Pancreas (tissue), 10 donors: ENCODE results near the gene GDI1. TPM values are rescaled to one million over a fixed set of nuclear protein-coding genes. Genes with fewer than 3 reads are reported as not detected.

Experiments
- ATAC-seq, 4 donors: fragments of 200-7000 bp; cut with Tn5 transposase; one replicate each; pipeline versions ENCODE4 v1.8.0 to v1.9.1; 2020; ENCODE audit warnings: mild to moderate bottlenecking in 4 of 4, moderate library complexity in 4 of 4
- DNase-seq, 6 donors: peaks; one replicate each; pipeline ENCODE4 v3.0.0-alpha.2; 2020
- FAIRE-seq: peaks from 2 replicates; lab custom pipeline; 2012; peaks lifted over from hg19 to GRCh38; lab: Jason Lieb, UNC
- H3K27ac ChIP-seq, 4 donors: fragments of 200-600 bp; sonication (generic); 1 replicate in 3 of 4; 2 replicates in 1 of 4; pipeline versions ENCODE4 v1.5.0 to v1.8.0; 2020
- H3K27me3 ChIP-seq, 4 donors: fragments of 200-600 bp; one replicate each; pipeline ENCODE4 v1.8.0; 2021
- H3K36me3 ChIP-seq, 3 donors: fragments of 200-600 bp; sonication (generic) in 1 of 3; one replicate each; pipeline versions ENCODE4 v1.5.0 to v1.8.0; 2020 to 2021
- H3K4me1 ChIP-seq, 3 donors: fragments of 200-600 bp; one replicate each; pipeline ENCODE4 v1.8.0; 2021
- H3K4me3 ChIP-seq, 4 donors: fragments of 200-600 bp; sonication (generic) in 2 of 4; one replicate each; pipeline versions ENCODE4 v1.5.0 to v1.8.0; 2020 to 2021
- H3K9me3 ChIP-seq, 4 donors: fragments of 200-600 bp; one replicate each; pipeline ENCODE4 v1.8.0; 2021
- WGBS, 2 donors: extraction: QIAGEN DNeasy Blood & Tissue Kit; methylation state at CpG; one replicate each; pipeline ENCODE4 v1.1.7; 2013; 5-methylcytosine and 5-hydroxymethylcytosine counted together
- intact Hi-C, 3 donors: fragments of 100-400 bp; cut with DNase I; formaldehyde crosslinking; loops; one replicate each; pipeline versions ENCODE4 v1.11.1 to v1.14.2; 2022
- polyA plus RNA-seq, 2 donors: library from polyadenylated mRNA; stranded (reverse); fragments of 200-250 nt; gene quantifications; one replicate each; pipeline ENCODE4 v1.2.3, GENCODE V29; 2013
- total RNA-seq, 6 donors: library from RNA; stranded (reverse); fragmentation: NEBNext Ultra II Directional in 4 of 6; extraction: Animal tissue kit (Norgen Biotek cat#: 25700) in 4 of 6; gene quantifications; one replicate each; pipeline versions ENCODE4 v1.2.1 to v1.2.4, GENCODE V29; 2021 to 2023
- TF ChIP-seq, protein P1 (sequence below), 4 donors: fragments of 200-600 bp; sonication (generic) in 3 of 4; IDR thresholded peaks; one replicate each; pipeline versions ENCODE4 v1.5.0 to v1.8.0; 2021; ENCODE audit warnings: antibody characterized with exemption in 4 of 4
- donor health status: healthy with polysubstance abuse.
- donor health status: DM: no; HTN: no; CAD: no; lungs with moderate emphysema.
- donor health status: DM: no; HTN: no; CAD: no.
- donor health status: control.
- donor health status: control.
- donor health status: Bipolar disorder and iron deficiency.
- donor health status: DM: yes; HTN: yes; CAD: no.
- donor health status: DM: no; HTN: no; CAD: no.
- donor health status: DM: no; HTN: no; CAD: no.
- donor health status: DM: yes; HTN: yes; CAD: no.

GDI1 gene
- total and polyA plus RNA-seq, 8 donors = 25.5 to 138 (median 36.6) TPM

DNA sequence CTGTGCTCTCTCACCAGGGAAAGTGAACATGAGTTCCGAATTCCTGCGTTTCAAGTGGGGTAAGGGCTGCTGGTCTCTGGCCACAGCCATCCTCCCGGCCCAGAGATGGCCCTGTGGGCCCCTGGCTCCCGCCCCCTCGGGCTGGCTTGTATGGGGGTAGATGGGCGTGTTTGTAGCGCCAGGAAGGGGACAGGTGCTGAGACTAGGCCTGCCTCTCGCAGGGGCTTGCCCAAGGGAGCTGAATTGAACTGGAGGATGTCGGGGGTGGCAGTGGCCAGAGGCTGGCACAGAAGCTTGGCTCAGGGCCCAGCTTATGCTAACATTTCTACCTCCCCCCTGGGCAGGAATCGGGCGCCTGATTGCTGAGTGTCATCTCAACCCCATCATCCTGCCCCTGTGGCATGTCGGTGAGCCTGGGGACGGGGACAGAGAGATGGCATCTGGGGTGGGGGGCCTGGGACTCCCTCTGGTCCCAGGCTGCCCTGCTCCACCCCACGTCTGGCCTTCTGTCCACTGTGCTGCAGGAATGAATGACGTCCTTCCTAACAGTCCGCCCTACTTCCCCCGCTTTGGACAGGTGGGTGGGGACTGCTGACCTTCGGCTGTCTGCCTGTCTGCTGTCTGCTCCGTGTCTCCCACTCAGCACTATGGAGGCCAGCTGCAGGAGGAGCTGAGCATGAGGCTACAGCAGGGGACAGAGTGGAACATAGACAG is 17.1 kb upstream of the GDI1 start:
- TF ChIP-seq, protein P1, sequence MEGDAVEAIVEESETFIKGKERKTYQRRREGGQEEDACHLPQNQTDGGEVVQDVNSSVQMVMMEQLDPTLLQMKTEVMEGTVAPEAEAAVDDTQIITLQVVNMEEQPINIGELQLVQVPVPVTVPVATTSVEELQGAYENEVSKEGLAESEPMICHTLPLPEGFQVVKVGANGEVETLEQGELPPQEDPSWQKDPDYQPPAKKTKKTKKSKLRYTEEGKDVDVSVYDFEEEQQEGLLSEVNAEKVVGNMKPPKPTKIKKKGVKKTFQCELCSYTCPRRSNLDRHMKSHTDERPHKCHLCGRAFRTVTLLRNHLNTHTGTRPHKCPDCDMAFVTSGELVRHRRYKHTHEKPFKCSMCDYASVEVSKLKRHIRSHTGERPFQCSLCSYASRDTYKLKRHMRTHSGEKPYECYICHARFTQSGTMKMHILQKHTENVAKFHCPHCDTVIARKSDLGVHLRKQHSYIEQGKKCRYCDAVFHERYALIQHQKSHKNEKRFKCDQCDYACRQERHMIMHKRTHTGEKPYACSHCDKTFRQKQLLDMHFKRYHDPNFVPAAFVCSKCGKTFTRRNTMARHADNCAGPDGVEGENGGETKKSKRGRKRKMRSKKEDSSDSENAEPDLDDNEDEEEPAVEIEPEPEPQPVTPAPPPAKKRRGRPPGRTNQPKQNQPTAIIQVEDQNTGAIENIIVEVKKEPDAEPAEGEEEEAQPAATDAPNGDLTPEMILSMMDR (IDR thresholded peaks at IDR 0.05) = no peak
- intact Hi-C loops = no loop called here
- no peaks in the 10 kb centered on the region for H3K27me3 ChIP-seq
- FAIRE-seq = no peak
- no peak overlapping the region for H3K27ac ChIP-seq
- DNase-seq = no peak
- no peaks in the 10 kb centered on the region for H3K36me3 ChIP-seq
- no peaks in the 10 kb centered on the region for H3K9me3 ChIP-seq
- peak in 3 of 4 donors; percentile 21 to 30 (median 27) for ATAC-seq
- no peak overlapping the region for H3K4me3 ChIP-seq
- no peaks in the 10 kb centered on the region for H3K4me1 ChIP-seq
- WGBS, 2 donors = 59 to 67% methylated on average over 18 to 19 of the region's 19 CpGs

DNA sequence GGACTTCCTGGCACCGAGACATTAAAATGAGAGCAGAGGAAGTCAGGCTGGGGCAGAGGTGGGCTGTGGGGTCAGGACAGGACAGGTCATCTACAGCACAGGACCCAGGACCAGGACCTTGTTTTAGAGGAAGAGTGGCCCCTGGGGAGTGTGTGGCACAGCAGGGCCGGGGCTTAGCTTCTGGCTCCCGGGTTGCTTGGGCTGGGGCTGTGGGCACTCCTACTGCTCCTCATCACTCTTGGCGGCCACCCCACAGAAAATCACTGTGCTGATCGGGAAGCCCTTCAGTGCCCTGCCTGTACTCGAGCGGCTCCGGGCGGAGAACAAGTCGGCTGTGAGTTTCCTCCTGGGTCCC is 16.6 kb upstream of the GDI1 start:
- TF ChIP-seq, protein P1 (IDR thresholded peaks at IDR 0.05) = no peak
- Histone ChIP-seq H3K4me1 (no peaks in the 10 kb centered on the region), H3K4me3 (no peak overlapping the region), H3K27ac (no peak overlapping the region), H3K9me3 (no peaks in the 10 kb centered on the region), H3K27me3 (no peaks in the 10 kb centered on the region), H3K36me3 (no peaks in the 10 kb centered on the region)
- ATAC-seq (no peak), FAIRE-seq (no peak), DNase-seq (no peak)
- intact Hi-C loops = no loop called here
- WGBS, 2 donors = 81 to 84% methylated on average over 10 of the region's 10 CpGs

DNA sequence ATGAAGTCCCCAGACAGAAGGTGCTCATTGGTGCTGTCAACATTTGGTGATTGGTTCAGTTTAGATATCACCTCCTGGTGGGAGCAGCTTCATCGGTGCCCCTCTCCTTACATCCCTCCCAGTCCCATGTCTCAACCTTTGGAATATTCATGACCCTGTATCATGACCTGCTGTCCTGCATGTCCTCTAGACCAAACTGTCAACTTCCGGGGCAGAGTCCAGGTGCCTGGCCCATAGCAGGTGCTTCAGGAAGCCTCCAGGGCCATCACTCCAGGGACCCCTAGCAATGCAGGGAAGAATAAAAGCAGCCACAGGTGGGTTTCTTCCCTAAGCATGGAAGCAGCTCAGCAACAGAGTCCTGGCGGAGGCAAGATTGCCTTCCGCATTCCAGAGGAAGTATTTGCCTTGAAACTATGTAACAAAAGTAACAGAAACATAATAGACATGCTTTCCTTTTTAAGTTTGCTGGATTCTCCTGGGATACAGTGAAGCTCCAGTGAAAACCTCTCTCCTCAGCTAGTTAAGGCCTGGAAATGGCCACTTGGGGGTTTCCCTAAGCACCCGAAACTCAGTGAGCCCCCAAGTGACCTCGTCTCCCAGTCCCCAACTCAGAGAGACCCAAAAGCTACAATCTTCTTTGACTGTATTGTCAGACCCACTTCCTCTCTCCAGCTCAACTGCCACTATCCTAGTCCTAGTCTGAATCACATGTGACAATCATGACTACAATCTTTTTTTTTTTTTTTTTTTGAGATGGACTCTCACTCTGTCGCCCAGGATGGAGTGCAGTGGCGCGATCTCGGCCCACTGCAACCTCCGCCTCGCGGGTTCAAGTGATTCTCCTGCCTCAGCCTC is 9.8 kb upstream of the GDI1 start:
- no peaks in the 10 kb centered on the region for H3K4me1 ChIP-seq
- FAIRE-seq = no peak
- ATAC-seq = no peak
- TF ChIP-seq, protein P1 (IDR thresholded peaks at IDR 0.05) = no peak
- H3K4me3 ChIP-seq = no peak overlapping the region
- H3K36me3 ChIP-seq = no peaks in the 10 kb centered on the region
- H3K27me3 ChIP-seq = no peaks in the 10 kb centered on the region
- peak in 1 of 6 donors; percentile 11 for DNase-seq
- 74 to 82% methylated on average over 13 of the region's 13 CpGs for WGBS, 2 donors
- no peaks in the 10 kb centered on the region for H3K9me3 ChIP-seq
- H3K27ac ChIP-seq = peak overlapping the region in 1 of 4 donors; percentile 67
- intact Hi-C loops = no loop called here

DNA sequence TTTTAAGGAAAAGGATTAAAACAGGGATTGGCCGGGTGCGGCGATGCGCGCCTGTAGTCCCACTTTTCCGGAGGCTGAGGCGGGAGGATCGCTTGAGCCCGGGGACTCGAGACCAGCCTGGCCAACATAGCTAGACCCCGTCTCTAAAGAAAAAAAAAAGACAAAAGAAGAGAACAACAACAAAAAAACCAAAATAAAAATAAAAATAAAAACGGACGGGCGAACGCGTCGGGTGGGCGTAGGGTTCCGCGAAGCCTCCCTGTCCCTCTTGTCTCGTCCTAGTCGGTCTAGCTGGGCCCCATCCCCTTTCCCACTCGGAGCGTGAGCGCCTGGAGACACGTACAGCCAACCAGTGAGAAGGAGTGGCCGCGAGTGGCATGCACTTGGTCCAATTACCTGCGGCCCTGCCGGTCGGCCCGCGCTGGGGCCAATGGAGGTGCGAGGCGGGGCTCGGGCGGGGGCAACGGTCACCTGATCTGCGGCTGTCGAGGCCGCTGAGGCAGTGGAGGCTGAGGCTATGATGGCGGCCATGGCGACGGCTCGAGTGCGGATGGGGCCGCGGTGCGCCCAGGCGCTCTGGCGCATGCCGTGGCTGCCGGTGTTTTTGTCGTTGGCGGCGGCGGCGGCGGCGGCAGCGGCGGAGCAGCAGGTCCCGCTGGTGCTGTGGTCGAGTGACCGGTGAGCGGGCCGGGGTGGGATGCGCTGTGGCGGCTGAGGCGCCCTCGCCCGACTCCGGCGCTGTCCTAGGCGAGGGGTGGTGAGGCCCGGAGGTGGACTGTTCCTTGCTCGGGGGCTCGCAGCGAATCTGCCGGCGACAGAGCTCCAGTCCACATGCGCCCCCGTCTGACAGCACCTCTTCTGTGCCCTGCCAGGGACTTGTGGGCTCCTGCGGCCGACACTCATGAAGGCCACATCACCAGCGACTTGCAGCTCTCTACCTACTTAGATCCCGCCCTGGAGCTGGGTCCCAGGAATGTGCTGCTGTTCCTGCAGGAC is 8.5 kb upstream of the GDI1 start, which contains the start of gene ATP6AP1:
ATP6AP1 (plus strand) TSS at position 502 of the 996 bp plus-strand sequence; CDS start at position 518, 16 bp downstream.
- WGBS, 2 donors = 5 to 36% methylated on average over 86 of the region's 87 CpGs
- TF ChIP-seq, protein P1 (IDR thresholded peaks at IDR 0.05) = no peak
- DNase-seq (peak; percentile 90 to 96 (median 92)), ATAC-seq (peak; percentile 98 to 99 (median 98)), FAIRE-seq (peak; percentile 75)
- intact Hi-C loops = no loop called here
- peak within 1 kb of the TSS; percentile 48 to 68 (median 54) for H3K4me3 ChIP-seq
- no peaks in the 10 kb centered on the region for H3K9me3 ChIP-seq
- no peaks in the 10 kb centered on the region for H3K4me1 ChIP-seq
- no peaks in the 10 kb centered on the region for H3K36me3 ChIP-seq
- H3K27me3 ChIP-seq = no peaks in the 10 kb centered on the region
- H3K27ac ChIP-seq = peak within 1 kb of the TSS in 3 of 4 donors; percentile 52 to 67 (median 57)
